ENCODE measurements around the gene SH3RF1.
"Not testable (repeated sequence)": the region's sequence is repeated elsewhere in the genome, so short reads cannot be mapped to it uniquely, and the experiment has no call there.

The SH3RF1 gene

GRCh38 chr4:169183581-169183980 is 87.2 kb downstream of the SH3RF1 start:
- H3K4me3 ChIP-seq (ENCODE audit: low read depth, low read length), result no peak overlapping the region
- TF ChIP-seq POLR2A (IDR thresholded peaks at IDR 0.05; ENCODE audit: extremely low read depth, insufficient read length), result no peak
- TF ChIP-seq MAX (IDR thresholded peaks at IDR 0.05; ENCODE audit: low read depth, low read length), result no peak
- no peak for TF ChIP-seq CTCF (IDR thresholded peaks at IDR 0.05; ENCODE audit: low read depth, low read length)
- TF ChIP-seq MYC (IDR thresholded peaks at IDR 0.05; ENCODE audit: low read depth, low read length), result no peak
- DNase-seq (ENCODE audit: low read depth), result no peak

GRCh38 chr4:169179609-169180521 is 90.9 kb downstream of the SH3RF1 start:
- DNase-seq (ENCODE audit: low read depth), result no peak

GRCh38 chr4:169178092-169178491 is 92.7 kb downstream of the SH3RF1 start:
- not testable (repeated sequence) for H3K4me3 ChIP-seq (ENCODE audit: low read depth, low read length); DNase-seq (ENCODE audit: low read depth)

More at GRCh38 chr4:169179609-169180521, 90.9 kb downstream of the SH3RF1 start:
- TF ChIP-seq MAX (IDR thresholded peaks at IDR 0.05; ENCODE audit: low read depth, low read length) (no peak), MYC (IDR thresholded peaks at IDR 0.05; ENCODE audit: low read depth, low read length) (no peak), POLR2A (IDR thresholded peaks at IDR 0.05; ENCODE audit: extremely low read depth, insufficient read length) (no peak), CTCF (IDR thresholded peaks at IDR 0.05; ENCODE audit: low read depth, low read length) (no peak)
- no peak overlapping the region for H3K4me3 ChIP-seq (ENCODE audit: low read depth, low read length)

- TF ChIP-seq CTCF (IDR thresholded peaks at IDR 0.05; ENCODE audit: low read depth, low read length), result no peak
- no peak for DNase-seq (ENCODE audit: low read depth)
- H3K4me3 ChIP-seq (ENCODE audit: low read depth, low read length), result no peak overlapping the region
These were observed 95.3 kb downstream of the SH3RF1 start for GRCh38 chr4:169175476-169175875.

GRCh38 chr4:169175035-169175434 is 95.7 kb downstream of the SH3RF1 start:
- TF ChIP-seq CTCF (IDR thresholded peaks at IDR 0.05; ENCODE audit: low read depth, low read length), result no peak
- TF ChIP-seq MAX (IDR thresholded peaks at IDR 0.05; ENCODE audit: low read depth, low read length), result no peak
- no peak for TF ChIP-seq MYC (IDR thresholded peaks at IDR 0.05; ENCODE audit: low read depth, low read length)
- no peak for TF ChIP-seq POLR2A (IDR thresholded peaks at IDR 0.05; ENCODE audit: extremely low read depth, insufficient read length)
- DNase-seq (ENCODE audit: low read depth), result no peak
- no peak overlapping the region for H3K4me3 ChIP-seq (ENCODE audit: low read depth, low read length)

- H3K4me3 ChIP-seq (ENCODE audit: low read depth, low read length), result no peak overlapping the region
- TF ChIP-seq POLR2A (IDR thresholded peaks at IDR 0.05; ENCODE audit: extremely low read depth, insufficient read length), result no peak
- no peak for TF ChIP-seq MAX (IDR thresholded peaks at IDR 0.05; ENCODE audit: low read depth, low read length)
- no peak for TF ChIP-seq CTCF (IDR thresholded peaks at IDR 0.05; ENCODE audit: low read depth, low read length)
- no peak for TF ChIP-seq MYC (IDR thresholded peaks at IDR 0.05; ENCODE audit: low read depth, low read length)
- DNase-seq (ENCODE audit: low read depth), result no peak
These were observed 96.5 kb downstream of the SH3RF1 start for GRCh38 chr4:169174247-169174646.

All from NB4 (cell line).